ENCODE measurements around the gene TJP1.

The TJP1 gene

DNA sequence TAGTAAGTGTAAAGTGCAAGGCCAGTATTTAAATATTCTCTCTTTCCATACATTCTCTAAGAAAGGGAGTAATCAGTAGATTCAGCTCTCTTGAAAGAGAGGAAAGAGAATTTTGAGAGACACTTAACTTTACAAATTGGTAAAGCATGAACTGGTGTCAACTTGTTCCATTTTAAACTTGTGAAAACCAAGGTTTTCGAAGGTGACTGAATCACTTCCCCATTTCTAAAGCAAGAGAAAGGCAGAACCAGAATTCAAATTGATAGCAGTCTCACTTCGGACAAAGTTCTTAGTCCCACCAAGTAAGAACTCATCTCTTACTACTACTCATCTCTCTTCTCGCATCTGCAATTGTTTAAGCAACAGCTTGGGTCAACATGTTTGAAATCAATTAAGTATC is 22.4 kb downstream of the TJP1 start:
- TF ChIP-seq CTCF (IDR thresholded peaks at IDR 0.05; ENCODE audit: low read depth, low read length), result no peak

GRCh38 chr15:29795610-29796009 is 26.7 kb downstream of the TJP1 start:
- TF ChIP-seq CTCF (IDR thresholded peaks at IDR 0.05; ENCODE audit: low read depth, low read length), result no peak

More for the DNA sequence above, 22.4 kb downstream of the TJP1 start:
- H3K4me3 ChIP-seq (ENCODE audit: low read depth, low read length), result no peak overlapping the region

GRCh38 chr15:29792426-29793159 is 29.7 kb downstream of the TJP1 start:
- TF ChIP-seq CTCF (IDR thresholded peaks at IDR 0.05; ENCODE audit: low read depth, low read length), result no peak
- no peak overlapping the region for H3K4me3 ChIP-seq (ENCODE audit: low read depth, low read length)

More at GRCh38 chr15:29795610-29796009, 26.7 kb downstream of the TJP1 start:
- H3K4me3 ChIP-seq (ENCODE audit: low read depth, low read length), result no peak overlapping the region

DNA sequence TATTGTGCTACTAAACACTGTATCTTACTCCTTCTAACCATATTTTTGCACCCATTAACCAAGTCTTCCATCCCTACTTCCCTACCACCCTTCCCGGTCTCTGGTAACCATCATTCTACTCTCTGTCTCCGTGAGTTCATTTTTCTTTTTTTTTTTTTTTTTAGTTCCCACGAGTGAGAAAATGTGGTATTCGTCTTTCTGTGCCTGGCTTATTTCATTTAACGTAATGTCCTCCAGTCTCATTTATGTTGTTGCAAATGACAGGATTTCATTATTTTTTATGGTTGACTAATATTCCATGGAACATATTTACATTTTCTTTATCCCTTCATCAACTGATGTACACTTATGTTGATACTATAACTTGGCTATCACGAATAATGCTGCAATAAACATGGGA is 31.7 kb downstream of the TJP1 start:
- H3K4me3 ChIP-seq (ENCODE audit: low read depth, low read length), result no peak overlapping the region
- no peak for TF ChIP-seq CTCF (IDR thresholded peaks at IDR 0.05; ENCODE audit: low read depth, low read length)

DNA sequence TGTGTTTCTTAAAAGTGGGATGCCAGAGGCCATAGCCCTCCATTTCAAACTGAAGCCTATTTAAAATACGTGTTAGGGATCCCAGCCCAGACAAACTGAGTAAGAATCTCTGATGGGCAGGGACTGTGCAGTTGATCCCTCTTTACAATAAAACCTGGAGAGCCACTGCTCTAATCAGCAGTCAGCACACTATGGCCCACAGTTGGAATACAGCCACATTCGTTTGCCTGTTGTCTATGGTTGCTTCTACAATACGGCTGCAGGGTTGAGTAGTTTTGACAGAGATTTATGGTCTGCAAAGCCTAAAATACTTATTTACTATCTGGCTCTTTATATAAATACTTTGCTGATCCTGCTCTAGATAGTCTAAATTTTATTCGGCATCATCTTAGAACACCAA is 32.4 kb downstream of the TJP1 start:
- no peak overlapping the region for H3K4me3 ChIP-seq (ENCODE audit: low read depth, low read length)
- no peak for TF ChIP-seq CTCF (IDR thresholded peaks at IDR 0.05; ENCODE audit: low read depth, low read length)

- H3K4me3 ChIP-seq (ENCODE audit: low read depth, low read length), result no peak overlapping the region
- no peak for TF ChIP-seq CTCF (IDR thresholded peaks at IDR 0.05; ENCODE audit: low read depth, low read length)
These were observed 33.7 kb downstream of the TJP1 start for GRCh38 chr15:29788433-29789034.

DNA sequence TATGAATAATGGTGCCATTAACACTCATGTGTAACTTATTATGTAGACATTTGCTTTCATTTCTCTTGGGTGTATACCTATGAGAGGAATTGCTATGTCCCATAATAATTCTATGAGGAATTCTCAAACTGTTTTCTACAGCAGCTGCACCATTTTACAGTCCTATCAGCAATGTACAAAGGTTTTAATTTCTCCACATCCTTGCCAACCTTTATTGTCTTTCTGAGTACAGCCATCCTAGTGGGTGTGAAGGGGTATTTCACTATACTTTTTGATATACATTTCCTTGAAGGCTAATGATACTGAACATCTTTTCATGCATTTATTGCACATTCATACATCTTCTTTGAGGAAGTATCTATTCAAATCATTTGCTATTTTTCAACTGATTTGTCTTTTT is 34.5 kb downstream of the TJP1 start:
- no peak for TF ChIP-seq CTCF (IDR thresholded peaks at IDR 0.05; ENCODE audit: low read depth, low read length)
- no peak overlapping the region for H3K4me3 ChIP-seq (ENCODE audit: low read depth, low read length)

Measured in WI38 (cell line).